ENCODE data around the gene SSH3. TPM values are rescaled to one million over a fixed set of nuclear protein-coding genes. Genes with fewer than 3 reads are reported as not detected.

SSH3 gene
- polyA plus RNA-seq, 1 of the 3 experiments (the other 2 are of a cell fraction), result 13.5 TPM

DNA sequence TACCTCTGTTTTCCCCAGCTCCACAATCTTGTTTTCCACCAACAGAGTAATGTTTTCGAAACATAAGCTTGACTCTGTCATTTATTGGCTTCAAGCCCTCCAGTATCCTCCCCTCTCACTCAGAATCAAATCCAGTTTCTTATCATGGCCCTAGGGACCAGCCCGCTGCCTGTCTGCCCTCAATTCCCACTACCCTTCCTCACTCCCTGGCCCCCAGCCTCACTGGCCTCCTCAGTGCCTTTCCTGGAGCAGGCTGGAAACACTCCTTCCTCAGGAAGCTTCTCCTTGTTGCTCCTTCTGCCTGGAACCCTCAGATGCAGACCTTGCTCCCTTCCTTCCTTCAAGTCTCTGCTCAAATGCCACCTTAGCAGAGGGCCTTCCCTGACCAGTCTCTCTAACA is 46.1 kb downstream of the SSH3 start:
- 100% methylated on average over 2 of the region's 2 CpGs for WGBS (ENCODE audit: low lambda C conversion rate)
- POLR2A ChIA-PET, result no interaction called here
- Histone ChIP-seq H3K9ac (no peak overlapping the region), H3K27me3 (ENCODE audit: insufficient read depth) (no peaks in the 10 kb centered on the region), H3K4me1 (ENCODE audit: control insufficient read depth in 1 of 2, insufficient read depth in 2 of 2, low read depth in 1 of 2, low read length in 1 of 2) (peaks cover 18 to 50% of the 10 kb centered on the region in 2 experiments; a peak in 3 of 4 replicates), H3K27ac (ENCODE audit: low read depth in 2 of 2, low read length in 1 of 2) (no peak overlapping the region; a peak in 1 of 4 replicates), H3K9me3 (no peaks in the 10 kb centered on the region), H3K36me3 (replicated peaks in 1 of 2; ENCODE audit: control insufficient read depth in 1 of 2, insufficient read depth in 2 of 2, low read length in 1 of 2) (no peaks in the 10 kb centered on the region), H3K79me2 (ENCODE audit: insufficient read depth) (peaks cover 16% of the 10 kb centered on the region), H3K4me2 (no peak overlapping the region), H3K4me3 (ENCODE audit: low read depth in 2 of 2, low read length in 1 of 2) (no peak overlapping the region), H3K9me2 (no peaks in the 10 kb centered on the region), H2AFZ (ENCODE audit: low read depth) (no peak overlapping the region), H3F3A (replicated peaks; ENCODE audit: insufficient read depth) (peaks cover 40% of the 10 kb centered on the region), H4K20me1 (ENCODE audit: insufficient read depth) (peaks cover 3% of the 10 kb centered on the region; the same call in 1 of the 2 replicates)
- no peak for DNase-seq
- CTCF ChIA-PET, result interaction anchor here (0.6 to 20.0 kb wide), 12 partner anchors 8 to 268 kb away, joined by 3 to 955 read pairs (median 4); partner anchors contain the start of genes CLCF1 and PPP1CA
- TF ChIP-seq CHD2 (IDR thresholded peaks at IDR 0.05; ENCODE audit: low read length, partially characterized antibody), result no peak

- TF ChIP-seq ELF1 (IDR thresholded peaks at IDR 0.05), result no peak
- no peak for TF ChIP-seq RCOR1 (IDR thresholded peaks at IDR 0.05; ENCODE audit: low read length)
- no peak for TF ChIP-seq RFX5 (IDR thresholded peaks at IDR 0.05; ENCODE audit: low read length)
- no peak for TF ChIP-seq YY1 (IDR thresholded peaks at IDR 0.05; ENCODE audit: low read depth)
- TF ChIP-seq, protein P1, sequence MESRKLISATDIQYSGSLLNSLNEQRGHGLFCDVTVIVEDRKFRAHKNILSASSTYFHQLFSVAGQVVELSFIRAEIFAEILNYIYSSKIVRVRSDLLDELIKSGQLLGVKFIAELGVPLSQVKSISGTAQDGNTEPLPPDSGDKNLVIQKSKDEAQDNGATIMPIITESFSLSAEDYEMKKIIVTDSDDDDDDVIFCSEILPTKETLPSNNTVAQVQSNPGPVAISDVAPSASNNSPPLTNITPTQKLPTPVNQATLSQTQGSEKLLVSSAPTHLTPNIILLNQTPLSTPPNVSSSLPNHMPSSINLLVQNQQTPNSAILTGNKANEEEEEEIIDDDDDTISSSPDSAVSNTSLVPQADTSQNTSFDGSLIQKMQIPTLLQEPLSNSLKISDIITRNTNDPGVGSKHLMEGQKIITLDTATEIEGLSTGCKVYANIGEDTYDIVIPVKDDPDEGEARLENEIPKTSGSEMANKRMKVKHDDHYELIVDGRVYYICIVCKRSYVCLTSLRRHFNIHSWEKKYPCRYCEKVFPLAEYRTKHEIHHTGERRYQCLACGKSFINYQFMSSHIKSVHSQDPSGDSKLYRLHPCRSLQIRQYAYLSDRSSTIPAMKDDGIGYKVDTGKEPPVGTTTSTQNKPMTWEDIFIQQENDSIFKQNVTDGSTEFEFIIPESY (IDR thresholded peaks at IDR 0.05; ENCODE audit: borderline replicate concordance, low read depth), result no peak
- no peak for TF ChIP-seq USF2 (IDR thresholded peaks at IDR 0.05; ENCODE audit: borderline replicate concordance, low read depth, low read length)
- TF ChIP-seq, protein P2, sequence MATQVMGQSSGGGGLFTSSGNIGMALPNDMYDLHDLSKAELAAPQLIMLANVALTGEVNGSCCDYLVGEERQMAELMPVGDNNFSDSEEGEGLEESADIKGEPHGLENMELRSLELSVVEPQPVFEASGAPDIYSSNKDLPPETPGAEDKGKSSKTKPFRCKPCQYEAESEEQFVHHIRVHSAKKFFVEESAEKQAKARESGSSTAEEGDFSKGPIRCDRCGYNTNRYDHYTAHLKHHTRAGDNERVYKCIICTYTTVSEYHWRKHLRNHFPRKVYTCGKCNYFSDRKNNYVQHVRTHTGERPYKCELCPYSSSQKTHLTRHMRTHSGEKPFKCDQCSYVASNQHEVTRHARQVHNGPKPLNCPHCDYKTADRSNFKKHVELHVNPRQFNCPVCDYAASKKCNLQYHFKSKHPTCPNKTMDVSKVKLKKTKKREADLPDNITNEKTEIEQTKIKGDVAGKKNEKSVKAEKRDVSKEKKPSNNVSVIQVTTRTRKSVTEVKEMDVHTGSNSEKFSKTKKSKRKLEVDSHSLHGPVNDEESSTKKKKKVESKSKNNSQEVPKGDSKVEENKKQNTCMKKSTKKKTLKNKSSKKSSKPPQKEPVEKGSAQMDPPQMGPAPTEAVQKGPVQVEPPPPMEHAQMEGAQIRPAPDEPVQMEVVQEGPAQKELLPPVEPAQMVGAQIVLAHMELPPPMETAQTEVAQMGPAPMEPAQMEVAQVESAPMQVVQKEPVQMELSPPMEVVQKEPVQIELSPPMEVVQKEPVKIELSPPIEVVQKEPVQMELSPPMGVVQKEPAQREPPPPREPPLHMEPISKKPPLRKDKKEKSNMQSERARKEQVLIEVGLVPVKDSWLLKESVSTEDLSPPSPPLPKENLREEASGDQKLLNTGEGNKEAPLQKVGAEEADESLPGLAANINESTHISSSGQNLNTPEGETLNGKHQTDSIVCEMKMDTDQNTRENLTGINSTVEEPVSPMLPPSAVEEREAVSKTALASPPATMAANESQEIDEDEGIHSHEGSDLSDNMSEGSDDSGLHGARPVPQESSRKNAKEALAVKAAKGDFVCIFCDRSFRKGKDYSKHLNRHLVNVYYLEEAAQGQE (IDR thresholded peaks at IDR 0.05; ENCODE audit: low read depth, low read length), result no peak
- TF ChIP-seq JUND (IDR thresholded peaks at IDR 0.05), result no peak
- TF ChIP-seq MXI1 (IDR thresholded peaks at IDR 0.05; ENCODE audit: low read depth, low read length), result no peak
- TF ChIP-seq, protein P3, sequence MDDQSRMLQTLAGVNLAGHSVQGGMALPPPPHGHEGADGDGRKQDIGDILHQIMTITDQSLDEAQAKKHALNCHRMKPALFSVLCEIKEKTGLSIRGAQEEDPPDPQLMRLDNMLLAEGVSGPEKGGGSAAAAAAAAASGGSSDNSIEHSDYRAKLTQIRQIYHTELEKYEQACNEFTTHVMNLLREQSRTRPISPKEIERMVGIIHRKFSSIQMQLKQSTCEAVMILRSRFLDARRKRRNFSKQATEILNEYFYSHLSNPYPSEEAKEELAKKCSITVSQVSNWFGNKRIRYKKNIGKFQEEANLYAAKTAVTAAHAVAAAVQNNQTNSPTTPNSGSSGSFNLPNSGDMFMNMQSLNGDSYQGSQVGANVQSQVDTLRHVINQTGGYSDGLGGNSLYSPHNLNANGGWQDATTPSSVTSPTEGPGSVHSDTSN (IDR thresholded peaks at IDR 0.05), result no peak
- no peak for TF ChIP-seq SMC3 (IDR thresholded peaks at IDR 0.05; ENCODE audit: low read depth, low read length)
- TF ChIP-seq NFIC (IDR thresholded peaks at IDR 0.05; ENCODE audit: borderline replicate concordance), result no peak
- H3K27ac ChIP-seq (ENCODE audit: low read depth in 2 of 2, low read length in 1 of 2), result no peak overlapping the region
- no peak overlapping the region for H2AFZ ChIP-seq (ENCODE audit: low read depth)
- peaks cover 16% of the 10 kb centered on the region for H3K79me2 ChIP-seq (ENCODE audit: insufficient read depth)
- no peak overlapping the region for H3K4me2 ChIP-seq
- no peaks in the 10 kb centered on the region for H3K9me2 ChIP-seq
- H3K36me3 ChIP-seq (replicated peaks in 1 of 2; ENCODE audit: control insufficient read depth in 1 of 2, insufficient read depth in 2 of 2, low read length in 1 of 2), result no peaks in the 10 kb centered on the region
- H4K20me1 ChIP-seq (ENCODE audit: insufficient read depth), result peaks cover 3% of the 10 kb centered on the region; the same call in 1 of the 2 replicates
- DNase-seq, result no peak
- H3K4me3 ChIP-seq (ENCODE audit: low read depth in 2 of 2, low read length in 1 of 2), result no peak overlapping the region
- peaks cover 46% of the 10 kb centered on the region for H3F3A ChIP-seq (replicated peaks; ENCODE audit: insufficient read depth)
- ChIA-PET POLR2A (no interaction called here), CTCF (interaction anchor here (1.0 to 20.0 kb wide), 15 partner anchors 7 to 269 kb away, joined by 3 to 955 read pairs (median 6); partner anchors contain the start of genes CLCF1 and PPP1CA)
- peaks cover 23 to 54% of the 10 kb centered on the region in 2 experiments; a peak in 3 of 4 replicates for H3K4me1 ChIP-seq (ENCODE audit: control insufficient read depth in 1 of 2, insufficient read depth in 2 of 2, low read depth in 1 of 2, low read length in 1 of 2)
- no peaks in the 10 kb centered on the region for H3K27me3 ChIP-seq (ENCODE audit: insufficient read depth)
- H3K9me3 ChIP-seq, result no peaks in the 10 kb centered on the region
- WGBS (ENCODE audit: low lambda C conversion rate), result 83% methylated on average over 4 of the region's 4 CpGs
- no peak overlapping the region for H3K9ac ChIP-seq
Observed at GRCh38 chr11:67349928-67350465, 46.7 kb downstream of the SSH3 start.
